IMR-90 (cell line): ENCODE measurements around the gene GRIK3. TPM values are rescaled to one million over a fixed set of nuclear protein-coding genes. Genes with fewer than 3 reads are reported as not detected.

Experiments
- ATAC-seq: fragments of 200-7000 bp; cut with Tn5 transposase; 2 replicates; pipeline ENCODE4 v1.9.1; 2020; ENCODE audit warnings: low read depth, mild to moderate bottlenecking, moderate library complexity
- BruUV-seq: library from RNA; stranded (reverse); fragments of 400-500 nt; replicated peaks from 2 replicates; lab custom pipeline; 2021; lab: Mats Ljungman, UMichigan
- CTCF ChIA-PET: fragments of 300-600 bp; formaldehyde crosslinking; extraction: SDS; loops from one replicate; lab custom pipeline; 2021; ENCODE audit warnings: antibody characterized with exemption; lab: Yijun Ruan, JAX
- POLR2A ChIA-PET: fragments of 300-600 bp; sonication (Branson Sonifier 250); formaldehyde crosslinking; loops from one replicate; lab custom pipeline; 2022; ENCODE audit warnings: antibody characterized with exemption; ENCODE audit not compliant: unreplicated experiment; lab: Charles Lee
- DNase-seq: peaks from one replicate; pipeline ENCODE4 v3.0.0; 2013
- H2AFZ ChIP-seq: replicated peaks from 2 replicates; pipeline ENCODE3; 2013; ENCODE audit warnings: low read length, mild to moderate bottlenecking; ENCODE audit not compliant: poor library complexity
- H2AK5ac ChIP-seq: 2 replicates; pipeline ENCODE4 v1.6.1; 2013; ENCODE audit warnings: low read depth, low read length, inconsistent platforms
- H2AK9ac ChIP-seq: replicated peaks from 2 replicates; pipeline ENCODE3; 2013; ENCODE audit warnings: mild to moderate bottlenecking, low read depth, low read length, moderate library complexity; ENCODE audit not compliant: poor library complexity
- H2BK120ac ChIP-seq: 2 replicates; pipeline ENCODE4 v1.6.1; 2013; ENCODE audit warnings: low read depth, low read length, inconsistent platforms
- H2BK15ac ChIP-seq: 3 replicates; pipeline ENCODE4 v1.6.1; 2013; ENCODE audit warnings: low read depth, low read length, inconsistent platforms
- H2BK20ac ChIP-seq: 2 replicates; pipeline ENCODE4 v1.6.1; 2013; ENCODE audit warnings: low read depth, mild to moderate bottlenecking, inconsistent platforms, low read length, moderate library complexity
- H2BK5ac ChIP-seq: 2 replicates; pipeline ENCODE4 v1.6.1; 2013; ENCODE audit warnings: mild to moderate bottlenecking, low read depth, low read length, inconsistent platforms; ENCODE audit not compliant: poor library complexity, severe bottlenecking
- H3K14ac ChIP-seq: replicated peaks from 2 replicates; pipeline ENCODE4 v1.6.1; 2013; ENCODE audit warnings: low read depth, low read length, inconsistent platforms
- H3K18ac ChIP-seq: 2 replicates; pipeline ENCODE4 v1.6.1; 2013; ENCODE audit warnings: low read depth, low read length, control low read depth
- H3K23ac ChIP-seq: 2 replicates; pipeline ENCODE4 v1.6.1; 2013; ENCODE audit warnings: low read depth, low read length, inconsistent platforms
- H3K27ac ChIP-seq: 2 replicates; pipeline ENCODE4 v1.5.1; 2013; ENCODE audit warnings: mild to moderate bottlenecking, control low read depth, low read length; ENCODE audit not compliant: insufficient read depth
- H3K27me3 ChIP-seq: 2 replicates; pipeline ENCODE4 v1.6.1; 2013; ENCODE audit warnings: low read length; ENCODE audit not compliant: control insufficient read depth, insufficient read depth
- H3K36me3 ChIP-seq: 2 replicates; pipeline ENCODE4 v1.6.1; 2013; ENCODE audit warnings: low read length, mixed read lengths; ENCODE audit not compliant: control insufficient read depth, insufficient read depth
- H3K4ac ChIP-seq: 2 replicates; pipeline ENCODE4 v1.6.1; 2013; ENCODE audit warnings: low read depth, low read length, inconsistent platforms
- H3K4me1 ChIP-seq: 2 replicates; pipeline ENCODE4 v1.6.1; 2013; ENCODE audit warnings: low read length, mixed read lengths; ENCODE audit not compliant: control insufficient read depth, insufficient read depth
- H3K4me2 ChIP-seq: 2 replicates; pipeline ENCODE4 v1.6.1; 2013; ENCODE audit warnings: low read depth, mild to moderate bottlenecking, control low read depth, low read length, moderate library complexity
- H3K4me3 ChIP-seq: 2 replicates; pipeline ENCODE4 v1.5.1; 2013; ENCODE audit warnings: low read depth, mild to moderate bottlenecking, control low read depth, low read length, moderate library complexity; ENCODE audit not compliant: insufficient read depth
- H3K56ac ChIP-seq: 2 replicates; pipeline ENCODE4 v1.6.1; 2013; ENCODE audit warnings: low read length, inconsistent platforms; ENCODE audit not compliant: insufficient read depth; ENCODE audit errors: extremely low read depth
- H3K79me1 ChIP-seq, 2 experiments: 2 replicates each; pipeline ENCODE4 v1.6.1; 2013; ENCODE audit warnings: low read length in 2 of 2, inconsistent platforms in 1 of 2, low read depth in 1 of 2
- H3K9ac ChIP-seq: 2 replicates; pipeline ENCODE4 v1.6.1; 2013; ENCODE audit warnings: low read depth, low read length, control low read depth
- H3K9me1 ChIP-seq: 2 replicates; pipeline ENCODE4 v1.6.1; 2013; ENCODE audit warnings: low read length, inconsistent platforms; ENCODE audit not compliant: insufficient read depth
- H3K9me3 ChIP-seq: 2 replicates; pipeline ENCODE4 v1.6.1; 2013; ENCODE audit warnings: low read length; ENCODE audit not compliant: control insufficient read depth, insufficient read depth
- H4K20me1 ChIP-seq: 2 replicates; pipeline ENCODE4 v1.6.1; 2013; ENCODE audit warnings: low read length, inconsistent platforms; ENCODE audit not compliant: insufficient read depth
- H4K5ac ChIP-seq: 2 replicates; pipeline ENCODE4 v1.6.1; 2013; ENCODE audit warnings: mild to moderate bottlenecking, low read depth, low read length, control low read depth
- H4K8ac ChIP-seq, 2 experiments: 2 replicates each; pipeline ENCODE4 v1.6.1; 2013; ENCODE audit warnings: low read depth in 2 of 2, low read length in 2 of 2, control low read depth in 1 of 2, inconsistent platforms in 1 of 2
- H4K91ac ChIP-seq: 2 replicates; pipeline ENCODE4 v1.6.1; 2013; ENCODE audit warnings: low read depth, low read length, inconsistent platforms; ENCODE audit not compliant: insufficient read depth
- FOS ChIP-seq: fragments of 150-350 bp; IDR thresholded peaks from 2 replicates; pipeline ENCODE4 v1.6.1; 2016; ENCODE audit warnings: low read depth, low read length
- POLR2A ChIP-seq: IDR thresholded peaks from 2 replicates; pipeline ENCODE4 v1.6.1; 2012; ENCODE audit warnings: mild to moderate bottlenecking, low read depth, low read length
- WGBS, 2 experiments: methylation state at CpG; one replicate each; pipeline versions ENCODE4 v1.1.5 to v1.1.7; 2013; ENCODE audit warnings: missing lambda C conversion rate in 2 of 2; ENCODE audit not compliant: insufficient read length in 1 of 2; ENCODE audit errors: extremely low coverage in 2 of 2; 5-methylcytosine and 5-hydroxymethylcytosine counted together
- dilution Hi-C: fragments of 300-500 bp; cut with HindIII; formaldehyde crosslinking; loops from one replicate; pipeline ENCODE4 v1.14.3; 2018; ENCODE audit warnings: low sequenced_read_pairs; ENCODE audit not compliant: unreplicated experiment
- in situ Hi-C: fragments of 300-500 bp; cut with MboI; formaldehyde crosslinking; loops from 3 replicates; pipeline ENCODE4 v1.14.3; 2019; ENCODE audit warnings: low sequenced_read_pairs, inconsistent platforms, mixed read lengths
- intact Hi-C: fragments of 100-400 bp; cut with micrococcal nuclease; formaldehyde crosslinking; loops from 2 replicates; pipeline ENCODE4 v1.10.0; 2022
- polyA plus RNA-seq, 3 experiments: library from polyadenylated mRNA; depleted of rRNA; stranded (reverse); fragments of >200 nt; gene quantifications; 2 replicates each; pipeline ENCODE4 v1.2.3, GENCODE V29; 2012; ENCODE audit warnings: low replicate concordance in 1 of 3
- total RNA-seq: library from RNA; depleted of rRNA; stranded (reverse); fragments of >200 nt; gene quantifications from 2 replicates; pipeline ENCODE4 v1.2.3, GENCODE V29; 2012

The GRIK3 gene
- total and polyA plus RNA-seq, 2 of the 4 experiments (the other 2 are of a cell fraction), result not detected

GRCh38 chr1:36853638-36854037, 180.7 kb downstream of the GRIK3 start:
- Histone ChIP-seq H3K56ac (no peak overlapping the region), H2BK20ac (no peak overlapping the region), H4K8ac (no peak overlapping the region), H3K9me3 (no peaks in the 10 kb centered on the region), H2BK120ac (no peak overlapping the region), H3K4me3 (no peak overlapping the region), H3K27ac (no peak overlapping the region), H3K4ac (no peak overlapping the region), H4K91ac (no peak overlapping the region), H2BK15ac (no peak overlapping the region), H3K79me1 (no peaks in the 10 kb centered on the region), H3K4me1 (no peaks in the 10 kb centered on the region), H3K18ac (no peak overlapping the region), H4K5ac (no peak overlapping the region), H3K9ac (no peak overlapping the region), H2AFZ (no peak overlapping the region), H4K20me1 (no peaks in the 10 kb centered on the region), H3K14ac (no peak overlapping the region), H2AK5ac (no peak overlapping the region), H3K23ac (no peak overlapping the region), H3K4me2 (no peak overlapping the region), H3K27me3 (no peaks in the 10 kb centered on the region), H2AK9ac (no peak overlapping the region), H3K9me1 (no peaks in the 10 kb centered on the region), H2BK5ac (no peak overlapping the region), H3K36me3 (no peaks in the 10 kb centered on the region)
- WGBS, 2 experiments, result 59% methylated on average over 4 of the region's 14 CpGs; no CpG with 5 or more reads in 1 of the 2 experiments
- BruUV-seq, result no TSS peak
- CTCF ChIA-PET, result no interaction called here
- in situ Hi-C loops (no loop called here), intact Hi-C loops (no loop called here), dilution Hi-C loops (no loop called here)
- DNase-seq, result no peak
- TF ChIP-seq FOS (no peak), POLR2A (no peak)
- POLR2A ChIA-PET, result no interaction called here
- no peak for ATAC-seq
